Measurements from ENCODE around the gene SETD2. TPM values are rescaled to one million over a fixed set of nuclear protein-coding genes. Genes with fewer than 3 reads are reported as not detected.
"Not testable (repeated sequence)": the region's sequence is repeated elsewhere in the genome, so short reads cannot be mapped to it uniquely, and the experiment has no call there.

Gene SETD2
- total RNA-seq, 1 experiment from 2014 or later = 38.0 TPM

DNA sequence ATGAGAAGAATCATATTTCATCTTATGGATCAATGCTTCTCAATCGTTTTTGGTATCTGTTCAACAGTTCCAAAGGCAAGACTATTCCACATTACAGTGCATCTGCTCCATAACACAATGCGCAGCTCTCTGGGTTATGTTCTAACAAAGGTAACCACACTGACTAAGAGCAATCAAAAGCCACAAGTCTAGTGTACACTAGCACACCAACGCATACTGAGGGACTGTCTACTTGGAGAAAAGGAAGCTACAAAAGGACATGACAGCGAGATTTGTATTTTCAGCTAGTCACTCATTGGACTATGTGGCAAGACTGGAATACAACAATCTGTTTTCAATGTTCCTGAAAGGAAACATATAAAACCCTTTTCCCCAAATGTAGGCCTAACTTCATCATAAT is 35.8 kb downstream of the SETD2 start:
- no peak for DNase-seq (ENCODE audit: unreplicated experiment)
- intact Hi-C loops (cut with micrococcal nuclease) = no loop called here

DNA sequence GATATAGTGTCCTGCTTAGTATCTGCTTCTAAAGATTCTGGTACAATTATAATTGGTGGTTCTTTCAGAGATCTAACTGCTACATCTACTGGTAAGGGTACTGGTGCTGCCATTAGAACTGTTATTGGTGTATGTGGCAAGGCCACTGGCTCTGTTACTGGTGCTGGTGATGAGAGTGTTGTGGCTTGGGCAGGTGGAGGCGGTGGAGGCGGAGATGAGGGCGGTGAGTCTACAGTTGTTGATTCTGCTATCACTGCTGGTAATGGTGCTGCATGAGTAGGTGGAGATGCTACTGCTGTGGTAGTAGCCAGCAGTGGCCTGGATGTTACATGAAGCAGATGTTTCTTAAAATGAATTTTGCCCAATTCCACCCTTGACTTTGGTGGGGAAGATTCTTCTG is 40.1 kb downstream of the SETD2 start:
- BruUV-seq (replicated peaks) = no TSS peak
- POLR2A ChIA-PET = interaction anchor here (0.8 to 1.0 kb wide), 2 partner anchors 10 to 41 kb away, joined by 3 to 4 read pairs; no protein-coding TSS in a partner anchor
- no peaks in the 10 kb centered on the region for H3K9me3 Mint-ChIP-seq (ENCODE audit: unreplicated experiment)
- no peak for DNase-seq (ENCODE audit: unreplicated experiment)
- no peaks in the 10 kb centered on the region for H3K27me3 Mint-ChIP-seq (ENCODE audit: insufficient read depth, unreplicated experiment)
- H3K27ac Mint-ChIP-seq (ENCODE audit: low read depth, unreplicated experiment) = no peak overlapping the region
- no peak overlapping the region for H3K4me3 Mint-ChIP-seq (ENCODE audit: unreplicated experiment)
- no peak for TF ChIP-seq CTCF (IDR thresholded peaks at IDR 0.05; ENCODE audit: unreplicated experiment)
- peaks cover 5% of the 10 kb centered on the region for H3K4me1 Mint-ChIP-seq (ENCODE audit: insufficient read depth, unreplicated experiment)
- intact Hi-C loops (cut with micrococcal nuclease) = no loop called here
- CTCF ChIA-PET = no interaction called here
- H3K36me3 Mint-ChIP-seq (ENCODE audit: insufficient read depth, unreplicated experiment) = peaks cover 46% of the 10 kb centered on the region

More for the DNA sequence above, 35.8 kb downstream of the SETD2 start:
- BruUV-seq (replicated peaks) = no TSS peak
- Mint-ChIP-seq H3K27me3 (ENCODE audit: insufficient read depth, unreplicated experiment) (no peaks in the 10 kb centered on the region), H3K36me3 (ENCODE audit: insufficient read depth, unreplicated experiment) (peaks cover 18% of the 10 kb centered on the region), H3K27ac (ENCODE audit: low read depth, unreplicated experiment) (no peak overlapping the region), H3K4me3 (ENCODE audit: unreplicated experiment) (no peak overlapping the region), H3K9me3 (ENCODE audit: unreplicated experiment) (no peaks in the 10 kb centered on the region), H3K4me1 (ENCODE audit: insufficient read depth, unreplicated experiment) (peaks cover 5% of the 10 kb centered on the region)
- no peak for TF ChIP-seq CTCF (IDR thresholded peaks at IDR 0.05; ENCODE audit: unreplicated experiment)
- ChIA-PET POLR2A (interaction anchor here (1.2 kb wide), 1 partner anchor 18 kb away, joined by 3 read pairs; no protein-coding TSS in a partner anchor), CTCF (interaction anchor here (0.8 kb wide), 1 partner anchor 196 kb away, joined by 6 read pairs; no protein-coding TSS in a partner anchor)

- no peaks in the 10 kb centered on the region for H3K27me3 Mint-ChIP-seq (ENCODE audit: insufficient read depth, unreplicated experiment)
- CTCF ChIA-PET = no interaction called here
- no peak overlapping the region for H3K27ac Mint-ChIP-seq (ENCODE audit: low read depth, unreplicated experiment)
- peaks cover 69% of the 10 kb centered on the region for H3K36me3 Mint-ChIP-seq (ENCODE audit: insufficient read depth, unreplicated experiment)
- H3K9me3 Mint-ChIP-seq (ENCODE audit: unreplicated experiment) = no peaks in the 10 kb centered on the region
- H3K4me1 Mint-ChIP-seq (ENCODE audit: insufficient read depth, unreplicated experiment) = no peaks in the 10 kb centered on the region
- no peak overlapping the region for H3K4me3 Mint-ChIP-seq (ENCODE audit: unreplicated experiment)
- intact Hi-C loops (cut with micrococcal nuclease) = no loop called here
- no TSS peak for BruUV-seq (replicated peaks)
- POLR2A ChIA-PET = no interaction called here
- TF ChIP-seq CTCF (IDR thresholded peaks at IDR 0.05; ENCODE audit: unreplicated experiment) = no peak
- no peak for DNase-seq (ENCODE audit: unreplicated experiment)
These were observed 42.5 kb downstream of the SETD2 start for GRCh38 chr3:47121409-47121808.

DNA sequence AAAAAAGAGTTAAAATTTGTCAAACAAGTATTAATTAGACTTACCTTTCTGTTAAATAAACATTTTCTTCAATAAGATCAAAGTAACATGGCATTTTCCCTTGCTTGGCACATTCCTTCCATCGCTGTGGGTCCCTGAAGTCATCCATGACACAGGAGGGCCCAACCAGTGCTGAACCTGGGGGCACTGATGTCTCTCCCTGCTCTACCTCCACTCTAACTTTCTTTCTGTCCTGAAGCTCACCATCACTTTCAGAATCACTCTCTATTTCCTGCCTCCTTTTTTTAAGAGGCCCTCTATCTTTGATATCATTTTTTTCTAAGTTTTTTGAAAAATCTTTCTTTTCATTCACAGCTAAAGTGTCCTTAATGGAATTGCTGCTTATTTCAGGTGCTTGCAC is 43.8 kb downstream of the SETD2 start:
- no peak overlapping the region for H3K4me3 Mint-ChIP-seq (ENCODE audit: unreplicated experiment)
- intact Hi-C loops (cut with micrococcal nuclease) = no loop called here
- no peak for TF ChIP-seq CTCF (IDR thresholded peaks at IDR 0.05; ENCODE audit: unreplicated experiment)
- no peaks in the 10 kb centered on the region for H3K9me3 Mint-ChIP-seq (ENCODE audit: unreplicated experiment)
- BruUV-seq (replicated peaks) = no TSS peak
- CTCF ChIA-PET = no interaction called here
- no peak overlapping the region for H3K27ac Mint-ChIP-seq (ENCODE audit: low read depth, unreplicated experiment)
- POLR2A ChIA-PET = no interaction called here
- DNase-seq (ENCODE audit: unreplicated experiment) = no peak
- H3K4me1 Mint-ChIP-seq (ENCODE audit: insufficient read depth, unreplicated experiment) = no peaks in the 10 kb centered on the region
- peaks cover 76% of the 10 kb centered on the region for H3K36me3 Mint-ChIP-seq (ENCODE audit: insufficient read depth, unreplicated experiment)
- H3K27me3 Mint-ChIP-seq (ENCODE audit: insufficient read depth, unreplicated experiment) = no peaks in the 10 kb centered on the region

GRCh38 chr3:47119387-47119786 is 44.5 kb downstream of the SETD2 start:
- H3K36me3 Mint-ChIP-seq (ENCODE audit: insufficient read depth, unreplicated experiment) = peaks cover 79% of the 10 kb centered on the region
- intact Hi-C loops (cut with micrococcal nuclease); H3K9me3 Mint-ChIP-seq (ENCODE audit: unreplicated experiment); H3K27ac Mint-ChIP-seq (ENCODE audit: low read depth, unreplicated experiment); H3K4me1 Mint-ChIP-seq (ENCODE audit: insufficient read depth, unreplicated experiment); DNase-seq (ENCODE audit: unreplicated experiment); BruUV-seq (replicated peaks); H3K27me3 Mint-ChIP-seq (ENCODE audit: insufficient read depth, unreplicated experiment); CTCF ChIA-PET; H3K4me3 Mint-ChIP-seq (ENCODE audit: unreplicated experiment): not testable (repeated sequence)
- POLR2A ChIA-PET = interaction anchor here (1.7 kb wide), 1 partner anchor 45 kb away, joined by 5 read pairs; the partner anchor contains the start of gene SETD2
